ENCODE data around the gene TNXB.
"Not testable (repeated sequence)": the region's sequence is repeated elsewhere in the genome, so short reads cannot be mapped to it uniquely, and the experiment has no call there.

DNA sequence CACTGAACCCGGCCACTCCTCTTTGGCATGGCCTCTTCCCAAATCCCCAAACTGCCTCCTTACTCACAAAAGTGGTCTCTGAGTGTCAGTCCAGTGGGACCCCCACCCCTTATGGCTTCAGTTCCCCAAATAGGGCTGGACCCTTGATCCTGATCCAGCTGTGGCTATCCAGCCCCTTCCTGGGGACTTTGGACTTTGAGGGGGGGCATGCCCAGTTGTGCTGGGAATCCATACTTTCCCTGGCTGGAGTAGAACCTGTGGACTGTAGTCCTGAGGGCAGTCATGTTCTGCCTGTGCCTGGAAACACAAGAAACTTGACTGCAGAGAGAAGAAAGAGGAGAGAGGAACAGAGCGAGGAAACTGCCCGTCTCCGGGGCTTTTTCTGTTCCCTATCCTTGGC, 104.7 kb downstream of the TNXB start:
- TF ChIP-seq POLR2AphosphoS5 (IDR thresholded peaks at IDR 0.05; ENCODE audit: borderline replicate concordance, low read depth, low read length); EZH2 (IDR thresholded peaks at IDR 0.05); FOXP2 (optimal IDR thresholded peaks at IDR 0.05; ENCODE audit: control extremely low read depth, extremely low read length, insufficient read depth): not testable (repeated sequence)

Data from SK-N-MC (cell line).